Chondrocyte (in vitro differentiated cells): ENCODE data around the gene LPGAT1. TPM values are rescaled to one million over a fixed set of nuclear protein-coding genes. Genes with fewer than 3 reads are reported as not detected.
A peak's percentile ranks its signal among the peaks of the same experiment; 100 is the strongest.

Source experiments
- DNase-seq: peaks from one replicate; pipeline ENCODE4 v3.0.0; 2021; ENCODE audit warnings: mixed read lengths, low spot score
- H3K27ac Mint-ChIP-seq: one replicate; pipeline ENCODE4 v1.8.0; 2021; ENCODE audit warnings: mild to moderate bottlenecking, moderate library complexity, mixed read lengths; ENCODE audit not compliant: unreplicated experiment
- H3K27me3 Mint-ChIP-seq: 2 replicates; pipeline ENCODE4 v1.8.0; 2021; ENCODE audit warnings: low read depth, mixed read lengths
- H3K36me3 Mint-ChIP-seq: 2 replicates; pipeline ENCODE4 v1.8.0; 2021; ENCODE audit warnings: low read depth, mixed read lengths
- H3K4me1 Mint-ChIP-seq: 2 replicates; pipeline ENCODE4 v1.8.0; 2021; ENCODE audit warnings: low read depth, mild to moderate bottlenecking, mixed read lengths
- H3K4me3 Mint-ChIP-seq: one replicate; pipeline ENCODE4 v1.8.0; 2021; ENCODE audit warnings: mild to moderate bottlenecking, moderate library complexity, mixed read lengths; ENCODE audit not compliant: unreplicated experiment
- H3K9me3 Mint-ChIP-seq: 2 replicates; pipeline ENCODE4 v1.8.0; 2021; ENCODE audit warnings: low read depth, mixed read lengths
- total RNA-seq: library from RNA; stranded (reverse); gene quantifications from 3 replicates; pipeline ENCODE4 v1.2.1, GENCODE V29; 2021
- TF ChIP-seq, protein P1 (sequence below): fragments of 200-600 bp; sonication (generic); IDR thresholded peaks from 2 replicates; pipeline ENCODE4 v1.5.0; 2021; ENCODE audit warnings: antibody characterized with exemption, mild to moderate bottlenecking, moderate library complexity

The LPGAT1 gene
- total RNA-seq, 1 donor from 2014 or later: 60.1 TPM

GRCh38 chr1:211827051-211827450 is 3.5 kb downstream of the LPGAT1 start:
- H3K4me1 Mint-ChIP-seq: peaks cover 44% of the 10 kb centered on the region
- H3K36me3 Mint-ChIP-seq: peaks cover 5% of the 10 kb centered on the region
- H3K27me3 Mint-ChIP-seq: no peaks in the 10 kb centered on the region
- H3K9me3 Mint-ChIP-seq: no peaks in the 10 kb centered on the region
- peak overlapping the region; percentile 64 for H3K27ac Mint-ChIP-seq
- no peak for DNase-seq
- H3K4me3 Mint-ChIP-seq: no peak overlapping the region
- TF ChIP-seq, protein P1, sequence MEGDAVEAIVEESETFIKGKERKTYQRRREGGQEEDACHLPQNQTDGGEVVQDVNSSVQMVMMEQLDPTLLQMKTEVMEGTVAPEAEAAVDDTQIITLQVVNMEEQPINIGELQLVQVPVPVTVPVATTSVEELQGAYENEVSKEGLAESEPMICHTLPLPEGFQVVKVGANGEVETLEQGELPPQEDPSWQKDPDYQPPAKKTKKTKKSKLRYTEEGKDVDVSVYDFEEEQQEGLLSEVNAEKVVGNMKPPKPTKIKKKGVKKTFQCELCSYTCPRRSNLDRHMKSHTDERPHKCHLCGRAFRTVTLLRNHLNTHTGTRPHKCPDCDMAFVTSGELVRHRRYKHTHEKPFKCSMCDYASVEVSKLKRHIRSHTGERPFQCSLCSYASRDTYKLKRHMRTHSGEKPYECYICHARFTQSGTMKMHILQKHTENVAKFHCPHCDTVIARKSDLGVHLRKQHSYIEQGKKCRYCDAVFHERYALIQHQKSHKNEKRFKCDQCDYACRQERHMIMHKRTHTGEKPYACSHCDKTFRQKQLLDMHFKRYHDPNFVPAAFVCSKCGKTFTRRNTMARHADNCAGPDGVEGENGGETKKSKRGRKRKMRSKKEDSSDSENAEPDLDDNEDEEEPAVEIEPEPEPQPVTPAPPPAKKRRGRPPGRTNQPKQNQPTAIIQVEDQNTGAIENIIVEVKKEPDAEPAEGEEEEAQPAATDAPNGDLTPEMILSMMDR: no peak

- TF ChIP-seq, protein P1: no peak
- Mint-ChIP-seq H3K9me3 (no peaks in the 10 kb centered on the region), H3K4me1 (peaks cover 40% of the 10 kb centered on the region), H3K4me3 (no peak overlapping the region), H3K36me3 (peaks cover 12% of the 10 kb centered on the region), H3K27me3 (no peaks in the 10 kb centered on the region), H3K27ac (peak overlapping the region; percentile 61)
- no peak for DNase-seq
Observed at GRCh38 chr1:211825980-211826379, 4.6 kb downstream of the LPGAT1 start.

DNA sequence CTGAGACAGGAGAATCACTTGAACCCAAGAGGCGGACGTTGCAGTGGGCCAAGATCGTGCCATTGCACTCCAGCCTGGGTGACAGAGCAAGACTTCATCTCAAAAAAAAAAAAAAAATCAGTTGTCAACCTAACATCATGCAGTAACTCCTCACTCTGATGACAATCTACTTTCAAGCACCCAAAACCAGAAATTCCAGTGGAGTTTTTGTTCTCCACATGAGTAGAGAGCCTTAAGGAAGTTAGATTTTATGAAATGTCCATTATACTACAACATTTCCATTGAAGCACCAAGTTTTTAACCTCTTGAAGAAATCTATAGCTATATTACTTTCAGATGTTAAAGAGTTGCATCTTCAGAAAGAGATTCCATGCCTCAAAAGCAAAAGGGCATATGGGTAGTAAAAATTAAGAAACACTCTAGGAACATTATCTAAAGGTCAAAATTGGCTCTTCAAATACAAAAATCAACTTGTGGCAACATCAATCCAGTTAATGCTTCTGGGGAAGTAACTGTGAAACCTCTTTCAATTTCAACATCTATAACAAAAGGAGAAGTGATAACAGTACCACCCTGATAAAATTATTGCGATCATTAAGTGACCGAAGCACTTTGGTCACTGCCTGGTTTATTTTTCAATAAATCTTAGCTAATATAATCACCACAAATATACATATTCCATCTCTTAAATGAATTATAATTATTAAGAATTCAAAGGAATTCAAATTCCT is 7.7 kb downstream of the LPGAT1 start:
- H3K9me3 Mint-ChIP-seq: peaks cover 9% of the 10 kb centered on the region
- no peak overlapping the region for H3K27ac Mint-ChIP-seq
- no peak overlapping the region for H3K4me3 Mint-ChIP-seq

DNA sequence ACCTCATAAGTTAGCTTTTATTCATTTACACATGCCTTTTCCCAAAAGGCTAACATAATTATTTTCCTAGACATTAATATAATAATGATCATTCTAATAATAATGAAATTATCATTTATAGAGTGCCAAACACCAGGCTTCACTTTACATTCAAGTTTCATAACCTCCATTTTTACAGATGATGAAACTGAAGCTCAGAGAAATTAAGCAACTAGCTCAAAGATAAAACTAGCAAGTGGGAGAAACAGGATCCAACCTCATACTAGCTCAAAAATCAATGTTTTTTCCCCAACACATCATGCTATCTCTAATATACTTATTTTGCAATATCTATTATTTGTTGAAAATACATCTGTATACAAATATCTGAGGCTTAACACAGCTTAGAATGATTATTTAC is 14.0 kb downstream of the LPGAT1 start:
- peaks cover 9% of the 10 kb centered on the region for H3K9me3 Mint-ChIP-seq
- peaks cover 21% of the 10 kb centered on the region for H3K36me3 Mint-ChIP-seq
- H3K27me3 Mint-ChIP-seq: no peaks in the 10 kb centered on the region
- no peak overlapping the region for H3K4me3 Mint-ChIP-seq
- no peaks in the 10 kb centered on the region for H3K4me1 Mint-ChIP-seq
- TF ChIP-seq, protein P1: no peak
- H3K27ac Mint-ChIP-seq: no peak overlapping the region
- no peak for DNase-seq

More for the DNA sequence above, 7.7 kb downstream of the LPGAT1 start:
- TF ChIP-seq, protein P1: no peak
- H3K4me1 Mint-ChIP-seq: peaks cover 20% of the 10 kb centered on the region
- no peaks in the 10 kb centered on the region for H3K27me3 Mint-ChIP-seq
- peaks cover 24% of the 10 kb centered on the region for H3K36me3 Mint-ChIP-seq
- no peak for DNase-seq

- H3K4me3 Mint-ChIP-seq: no peak overlapping the region
- no peaks in the 10 kb centered on the region for H3K27me3 Mint-ChIP-seq
- DNase-seq: no peak
- no peaks in the 10 kb centered on the region for H3K9me3 Mint-ChIP-seq
- TF ChIP-seq, protein P1: no peak
- H3K4me1 Mint-ChIP-seq: peaks cover 4% of the 10 kb centered on the region
- peaks cover 15% of the 10 kb centered on the region for H3K36me3 Mint-ChIP-seq
- no peak overlapping the region for H3K27ac Mint-ChIP-seq
Observed at GRCh38 chr1:211814313-211814712, 16.2 kb downstream of the LPGAT1 start.
